Measurements from ENCODE around the gene FBXL19.
A peak's percentile ranks its signal among the peaks of the same experiment; 100 is the strongest.

FBXL19 gene

GRCh38 chr16:30947859-30948666, 24.7 kb downstream of the FBXL19 start:
- DNase-seq = no peak

GRCh38 chr16:30948667-30949649, 25.6 kb downstream of the FBXL19 start, which contains the start of gene ORAI3:
ORAI3 (plus strand) TSS chr16:30949068; CDS start chr16:30949290, 222 bp downstream.
- DNase-seq = no peak

GRCh38 chr16:30949650-30950515, 26.5 kb downstream of the FBXL19 start:
- DNase-seq = no peak

GRCh38 chr16:30950516-30951065, 27.2 kb downstream of the FBXL19 start:
- no peak for DNase-seq

GRCh38 chr16:30951193-30951592, 27.8 kb downstream of the FBXL19 start:
- no peak for DNase-seq

GRCh38 chr16:30951750-30952149, 28.4 kb downstream of the FBXL19 start:
- DNase-seq = no peak

- DNase-seq = no peak
Measured at GRCh38 chr16:30953111-30953510, 29.7 kb downstream of the FBXL19 start.

GRCh38 chr16:30953511-30954124, 30.2 kb downstream of the FBXL19 start:
- peak; percentile 80 for DNase-seq

GRCh38 chr16:30954993-30955392, 31.6 kb downstream of the FBXL19 start:
- DNase-seq = no peak

GRCh38 chr16:30956601-30957455, 33.5 kb downstream of the FBXL19 start:
- DNase-seq = peak; percentile 44

GRCh38 chr16:30957456-30958174, 34.2 kb downstream of the FBXL19 start, which contains the start of gene SETD1A:
SETD1A (plus strand) TSS chr16:30957754; CDS start chr16:30958732, 978 bp downstream.
- peak; percentile 75 for DNase-seq

GRCh38 chr16:30958175-30959079, 35.1 kb downstream of the FBXL19 start:
- DNase-seq = no peak

GRCh38 chr16:30961384-30961783, 38.0 kb downstream of the FBXL19 start:
- DNase-seq = no peak

GRCh38 chr16:30963925-30964511, 40.6 kb downstream of the FBXL19 start:
- no peak for DNase-seq

- no peak for DNase-seq
Measured at GRCh38 chr16:30964574-30965226, 41.3 kb downstream of the FBXL19 start.

- no peak for DNase-seq
Measured at GRCh38 chr16:30965436-30965835, 42.1 kb downstream of the FBXL19 start.

- no peak for DNase-seq
Measured at GRCh38 chr16:30966033-30966619, 42.8 kb downstream of the FBXL19 start.

All from NCI-H1694 treated with DMSO at 0.1 percent for 48 hours (cell line).